Occipital lobe (tissue), 2 donors: ENCODE measurements around the gene PPP1R3E. TPM values are rescaled to one million over a fixed set of nuclear protein-coding genes. Genes with fewer than 3 reads are reported as not detected.
"Not testable (repeated sequence)": the region's sequence is repeated elsewhere in the genome, so short reads cannot be mapped to it uniquely, and the experiment has no call there.

ENCODE experiments used
- DNase-seq: peaks from one replicate; lab custom pipeline; 2025; lab: John Stamatoyannopoulos, UW
- total RNA-seq: library from RNA; depleted of rRNA; stranded (reverse); fragments of >200 nt; gene quantifications from one replicate; pipeline ENCODE4 v1.2.3, GENCODE V29; 2014

Gene PPP1R3E
- total RNA-seq, 1 donor from 2014 or later: 5.8 TPM

DNA sequence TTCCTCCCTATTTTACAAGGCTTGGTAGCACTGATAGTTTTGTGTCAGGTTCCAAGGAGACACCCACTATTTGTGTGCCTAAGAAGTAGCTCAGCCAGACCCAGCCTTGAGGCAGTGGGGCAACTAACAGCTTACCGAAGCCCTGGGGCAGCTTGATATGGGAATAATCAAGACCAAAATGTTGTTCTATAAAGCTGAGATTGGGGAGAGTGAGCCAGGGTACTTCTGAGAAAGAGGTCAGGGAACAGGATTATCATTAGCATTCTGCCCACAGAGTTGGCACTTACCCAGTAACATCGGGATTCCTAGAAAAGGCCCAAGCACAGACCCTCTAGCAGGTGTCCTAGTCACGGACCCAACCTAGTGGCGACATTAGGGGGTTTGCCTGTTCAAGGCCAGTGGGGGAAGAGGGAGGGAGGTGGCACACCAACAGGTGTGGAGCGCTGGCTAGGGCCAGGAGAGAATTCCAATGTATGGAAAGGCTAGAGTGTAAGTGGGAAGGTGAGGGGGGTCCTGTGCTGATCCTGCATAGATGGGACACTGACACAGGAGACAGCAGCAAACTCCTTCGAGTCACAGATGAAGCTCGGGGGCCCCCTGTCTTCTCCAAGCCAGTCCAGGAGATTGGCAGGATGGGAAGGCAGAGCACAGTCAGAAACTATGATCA is 4.9 kb downstream of the PPP1R3E start:
- DNase-seq: no peak

DNA sequence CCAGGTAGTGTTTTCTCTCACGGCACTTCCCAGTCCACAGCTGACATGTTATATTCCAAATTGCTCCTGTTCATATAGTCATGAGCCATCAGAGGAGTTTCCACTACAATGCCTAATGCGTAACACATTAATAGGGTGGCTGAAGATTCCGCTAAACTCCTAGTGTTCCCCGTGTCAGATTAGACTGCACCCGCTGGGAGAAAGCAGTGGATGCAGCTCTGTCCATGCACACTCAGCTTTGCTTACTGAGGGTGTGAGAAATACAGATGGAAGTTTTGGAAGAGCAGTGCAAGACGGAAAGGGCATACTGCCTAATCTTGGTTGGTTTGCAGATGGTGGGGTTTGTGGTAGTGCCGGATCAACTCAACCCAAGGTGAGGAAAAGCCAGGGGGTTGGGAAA is 5.6 kb downstream of the PPP1R3E start:
- no peak for DNase-seq

- no peak for DNase-seq
These were observed 6.5 kb downstream of the PPP1R3E start for GRCh38 chr14:23296012-23296777.

DNA sequence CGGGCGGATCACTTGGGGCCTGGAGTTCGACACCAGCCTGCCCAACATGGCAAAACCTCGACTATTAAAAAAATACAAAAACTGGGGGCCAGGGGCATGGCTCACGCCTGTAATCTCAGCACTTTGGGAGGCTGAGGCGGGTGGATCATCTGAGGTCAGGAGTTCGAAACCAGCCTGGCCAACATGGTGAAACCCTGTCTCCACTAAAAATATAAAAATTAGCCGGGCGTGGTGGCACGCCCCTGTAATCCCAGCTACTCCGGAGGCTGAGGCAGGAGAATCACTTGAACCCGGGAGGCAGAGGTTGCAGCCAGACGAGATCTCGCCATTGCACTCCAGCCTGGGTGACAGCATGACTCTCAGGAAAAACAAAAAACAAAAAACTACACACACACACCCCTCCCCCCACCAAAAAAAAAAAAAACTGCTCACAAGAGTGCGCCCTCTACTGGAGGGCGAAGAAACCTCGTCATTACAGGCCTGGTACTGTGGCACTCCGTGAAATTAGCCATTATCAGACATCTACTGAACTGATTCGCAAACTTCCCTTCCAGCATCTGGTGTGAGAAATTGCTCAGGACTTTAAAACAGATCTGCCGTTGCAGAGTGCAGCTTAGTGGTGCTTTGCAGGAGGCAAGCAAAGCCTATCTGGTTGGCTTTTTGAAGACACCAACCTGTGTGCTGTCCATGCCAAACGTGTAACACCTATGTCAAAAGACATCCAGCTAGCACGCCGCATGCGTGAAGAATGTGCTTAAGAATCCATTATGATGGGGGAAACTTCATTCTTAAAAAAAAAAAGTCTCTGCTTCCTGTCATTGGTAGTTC is 7.7 kb downstream of the PPP1R3E start:
- DNase-seq: no peak

DNA sequence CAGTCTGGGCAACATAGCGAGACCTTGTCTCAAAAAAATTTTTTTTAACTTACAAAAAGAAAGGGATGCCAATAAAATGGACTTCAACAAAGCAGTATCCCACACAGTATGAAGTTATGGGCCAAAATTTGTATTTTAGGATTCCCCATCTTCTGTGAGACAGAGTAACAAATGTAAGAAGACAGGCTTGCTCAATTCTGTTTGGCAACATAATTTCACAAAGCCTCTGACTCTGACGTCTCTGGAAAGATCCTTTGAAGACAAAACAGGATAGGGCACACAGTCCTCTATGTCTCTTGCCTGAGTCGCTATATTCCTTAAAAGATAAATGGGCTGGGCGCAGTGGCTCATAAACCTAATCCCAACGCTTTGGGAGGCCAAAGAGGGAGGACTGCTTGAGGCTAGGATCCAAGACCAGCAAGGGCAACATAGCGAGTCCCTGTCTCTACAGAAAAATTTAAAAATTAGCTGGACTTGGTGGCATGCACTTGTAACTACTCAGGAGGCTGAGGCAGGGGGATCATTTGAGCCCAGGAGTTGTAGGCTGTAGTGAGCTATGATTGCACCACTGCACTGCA is 15.7 kb downstream of the PPP1R3E start:
- no peak for DNase-seq

DNA sequence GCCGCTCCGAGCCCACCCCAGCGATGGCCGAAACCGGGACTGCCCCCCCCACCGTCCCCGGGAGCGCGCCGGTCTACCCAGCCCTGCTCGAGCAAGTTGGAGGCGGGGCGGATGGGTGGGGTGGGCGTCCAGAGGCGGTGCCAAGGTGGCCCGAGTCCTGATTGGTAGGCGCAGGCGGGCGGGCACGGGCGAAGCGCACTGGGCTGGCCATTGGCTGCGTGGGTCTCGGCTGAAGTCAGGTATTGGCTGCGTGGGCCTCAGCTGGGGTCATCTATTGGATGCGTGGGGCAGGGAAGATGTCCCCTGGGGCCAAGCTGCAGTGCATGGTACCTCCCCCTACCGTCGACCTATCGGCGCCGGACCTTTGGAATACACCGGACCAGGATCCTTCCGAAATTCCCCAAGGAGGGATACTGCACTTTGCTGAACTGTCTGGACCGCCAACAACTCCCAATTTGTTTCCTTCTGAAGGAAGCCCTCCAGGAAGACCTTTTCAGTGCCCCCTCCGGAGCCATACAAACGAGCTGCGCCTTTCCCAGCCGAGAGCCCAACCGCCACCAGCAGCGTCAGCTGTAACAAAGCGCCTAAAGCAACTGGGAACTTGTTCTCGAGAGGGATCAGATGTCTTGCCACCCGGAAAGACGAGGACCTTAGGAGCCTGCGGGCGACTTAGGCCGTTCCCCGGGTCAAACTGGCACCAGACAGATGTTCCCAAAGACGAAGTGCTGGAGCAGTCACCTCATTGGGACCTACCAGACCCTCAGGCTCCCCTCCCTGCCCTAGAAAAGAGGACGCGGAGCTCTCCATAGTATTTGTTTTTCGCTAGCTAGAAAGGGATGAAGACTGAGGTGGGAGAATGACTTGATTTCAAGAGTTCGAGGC is 16.4 kb downstream of the PPP1R3E start, which contains the start of gene HOMEZ:
Gene HOMEZ, minus strand, starts transcription at position 113 of the 882 bp plus-strand sequence. CDS start 180 bp downstream, outside the sequence.
- DNase-seq: peak; percentile 98

- no peak for DNase-seq
These were observed 17.1 kb downstream of the PPP1R3E start for GRCh38 chr14:23285530-23286019.

GRCh38 chr14:23284654-23285529 is 17.8 kb downstream of the PPP1R3E start:
- DNase-seq: no peak

DNA sequence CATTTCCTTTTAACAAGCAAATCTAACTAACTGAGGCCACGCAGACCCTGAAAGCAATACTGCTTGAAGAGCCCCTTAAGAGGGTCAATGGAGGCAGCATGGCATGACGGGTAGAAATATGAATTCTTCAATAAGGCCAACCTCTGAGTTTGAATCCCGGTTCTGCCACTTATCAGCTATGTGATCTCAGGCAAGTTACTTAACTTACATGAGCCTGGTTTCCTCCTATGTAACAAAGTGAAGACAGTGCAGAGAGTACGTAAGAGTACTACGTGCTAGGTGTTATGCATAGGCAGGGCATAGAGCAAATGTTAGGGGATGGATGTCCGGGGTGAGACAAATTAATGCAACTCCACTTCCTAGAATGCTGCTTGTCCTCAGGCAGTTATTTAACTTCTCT is 21.4 kb downstream of the PPP1R3E start:
- DNase-seq: no peak

DNA sequence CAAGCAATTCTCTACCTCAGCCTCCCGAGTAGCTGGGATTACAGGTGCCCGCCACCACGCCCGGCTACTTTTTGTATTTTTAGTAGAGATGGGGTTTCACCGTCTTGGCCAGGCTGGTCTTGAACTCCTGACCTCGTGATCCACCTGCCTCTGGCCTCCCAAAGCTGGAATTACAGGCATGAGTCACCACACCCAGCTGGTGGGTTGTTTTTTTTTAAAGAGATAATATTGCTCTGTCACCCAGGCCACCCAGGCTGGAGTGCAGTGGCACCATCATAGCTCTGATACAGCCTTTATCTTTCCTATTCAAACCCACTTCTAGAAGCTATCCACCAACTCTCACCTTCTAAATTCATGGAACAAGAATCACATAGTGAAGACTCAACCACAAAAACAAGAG is 24.7 kb downstream of the PPP1R3E start:
- not testable (repeated sequence) for DNase-seq

GRCh38 chr14:23277189-23277588 is 25.5 kb downstream of the PPP1R3E start:
- DNase-seq: no peak

GRCh38 chr14:23275412-23275811 is 27.2 kb downstream of the PPP1R3E start:
- DNase-seq: no peak

- no peak for DNase-seq
These were observed 33.5 kb downstream of the PPP1R3E start for GRCh38 chr14:23269193-23269592.

GRCh38 chr14:23260849-23261248 is 41.8 kb downstream of the PPP1R3E start:
- not testable (repeated sequence) for DNase-seq

DNA sequence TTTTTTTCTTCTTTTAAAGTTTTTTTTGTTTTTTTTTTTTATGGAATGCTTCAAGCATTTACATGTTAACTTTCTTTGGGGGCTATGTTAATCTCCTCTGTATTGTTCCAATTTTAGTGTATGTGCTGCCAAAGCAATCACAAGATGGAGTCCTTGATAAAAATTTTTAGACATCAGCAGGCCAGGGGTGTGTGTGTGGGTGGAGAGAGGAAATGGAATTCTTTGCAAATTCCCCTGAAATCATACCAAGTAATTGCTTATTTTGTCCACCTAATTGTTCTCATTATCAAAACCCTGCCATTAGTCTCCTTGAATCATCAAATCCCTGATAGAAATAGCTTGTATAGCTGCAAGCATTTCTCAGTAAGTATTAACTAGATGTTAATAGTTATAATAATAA is 43.2 kb downstream of the PPP1R3E start:
- DNase-seq: no peak

DNA sequence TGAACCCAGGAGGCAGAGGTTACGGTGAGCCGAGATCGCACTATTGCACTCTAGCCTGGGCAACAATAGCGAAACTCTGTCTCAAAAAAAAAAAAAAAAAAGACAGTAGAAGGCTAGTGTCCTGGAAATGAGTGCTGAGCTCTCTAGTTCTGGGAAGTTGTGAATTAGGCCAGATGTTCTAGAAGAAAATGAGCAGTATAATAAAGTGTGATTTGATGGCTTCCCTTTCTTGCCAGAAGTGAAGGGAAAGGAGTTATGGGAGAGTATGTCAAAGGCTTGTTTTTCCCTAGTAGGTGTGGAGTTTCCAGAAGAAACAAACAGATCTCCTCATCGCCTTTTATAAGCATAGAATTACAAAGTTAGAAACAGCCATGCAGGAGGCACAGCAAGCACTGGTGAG is 44.4 kb downstream of the PPP1R3E start:
- no peak for DNase-seq

DNA sequence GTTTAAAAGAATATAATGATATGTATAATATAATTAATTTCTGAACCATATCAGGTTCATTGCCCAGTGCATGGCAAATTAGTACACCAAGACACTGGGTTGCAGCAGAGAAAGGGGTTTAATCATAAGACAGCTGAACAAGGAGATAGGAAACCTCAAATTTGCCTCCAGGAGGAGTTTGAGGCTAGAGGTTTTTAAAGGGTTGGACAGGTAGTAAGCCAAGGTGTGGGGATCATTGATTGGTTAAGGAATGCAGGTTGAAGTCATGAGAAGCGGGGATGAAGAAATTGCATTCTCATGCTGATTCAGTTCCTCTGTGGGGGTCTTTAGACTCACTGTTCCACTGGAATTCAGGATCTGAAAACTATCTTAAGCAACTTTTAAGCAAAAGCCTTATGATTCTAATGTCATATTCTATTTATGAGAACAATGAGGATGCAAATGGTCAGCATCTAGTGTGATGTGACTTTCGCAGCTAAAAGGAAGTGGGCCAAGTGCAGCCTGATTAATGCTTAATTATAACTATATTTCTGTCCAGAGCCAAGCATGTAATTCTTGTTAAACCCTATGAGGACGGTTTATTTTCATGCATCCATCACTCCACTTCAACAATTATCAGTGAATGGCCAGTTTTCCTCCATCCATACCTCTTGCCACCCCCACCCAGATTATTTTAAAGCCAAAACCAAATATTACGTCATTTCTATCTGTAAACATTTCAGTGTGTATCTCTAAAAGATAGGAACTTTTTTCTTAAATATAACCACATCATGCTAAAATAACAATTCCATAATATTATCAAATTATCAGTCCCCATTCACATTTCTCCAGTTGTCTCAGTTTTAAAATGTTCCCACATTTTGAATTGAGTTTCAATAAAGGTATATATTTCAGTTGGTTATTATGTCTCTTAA is 50.0 kb downstream of the PPP1R3E start:
- no peak for DNase-seq

DNA sequence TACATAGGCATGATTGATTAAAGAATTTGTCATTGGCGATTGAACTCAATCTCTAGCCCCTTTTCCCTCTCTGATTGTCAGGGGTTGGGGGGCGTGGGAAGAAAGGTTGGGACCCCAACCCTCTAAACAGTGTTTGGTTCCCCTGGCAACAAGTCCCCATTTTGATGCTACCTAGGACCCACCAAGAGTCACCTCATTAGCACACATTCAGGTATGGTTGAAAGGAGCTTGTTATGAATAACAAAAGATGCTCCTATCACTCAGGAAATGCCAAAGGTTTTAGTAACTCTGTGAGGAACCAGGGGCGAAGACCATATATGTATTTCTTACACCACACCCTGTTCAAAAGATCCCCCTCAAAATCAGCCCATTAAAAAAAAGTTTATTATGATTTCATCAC is 50.7 kb downstream of the PPP1R3E start:
- DNase-seq: no peak
